ENCODE results near the gene AFF3.
A peak's percentile ranks its signal among the peaks of the same experiment; 100 is the strongest.

The AFF3 gene

DNA sequence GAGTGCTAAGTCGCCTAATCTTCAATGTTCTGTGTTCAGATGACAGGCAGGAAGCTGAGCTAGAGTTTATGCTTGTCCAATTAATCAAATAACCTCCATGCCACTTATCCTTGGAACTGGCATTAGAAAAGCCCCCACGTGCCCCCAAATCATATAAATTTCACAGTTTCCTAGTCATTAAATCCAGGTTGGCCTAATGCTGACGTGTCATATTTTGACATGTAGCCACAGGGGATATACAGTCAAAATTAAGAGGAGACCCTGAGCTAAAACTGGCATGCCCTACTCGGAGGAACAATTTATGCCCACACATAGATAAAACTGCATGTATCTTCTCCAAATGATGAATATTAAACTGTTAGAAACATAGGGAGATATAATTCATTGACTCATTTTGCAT, 101.0 kb downstream of the AFF3 start:
- no peak for DNase-seq (ENCODE audit: low spot score)

DNA sequence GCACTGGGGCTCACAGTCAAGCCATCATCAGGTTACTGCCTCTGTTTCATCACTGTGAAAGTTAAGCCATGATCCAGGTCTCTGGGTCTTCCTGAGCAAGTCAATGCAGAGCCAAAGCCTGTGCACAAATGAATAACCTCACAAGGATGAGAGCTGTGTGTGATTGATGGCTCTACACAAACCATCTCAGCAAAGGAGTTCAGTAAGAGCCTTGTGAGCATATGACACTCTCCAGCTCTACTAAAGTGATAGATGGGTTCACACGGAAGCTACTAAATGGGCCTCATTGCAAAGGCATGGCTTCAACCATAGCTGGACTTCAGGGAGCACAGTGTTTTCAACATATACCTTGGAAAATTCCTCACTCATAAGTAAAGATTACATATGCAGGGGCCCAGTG, 101.5 kb downstream of the AFF3 start:
- DNase-seq (ENCODE audit: low spot score) = no peak

DNA sequence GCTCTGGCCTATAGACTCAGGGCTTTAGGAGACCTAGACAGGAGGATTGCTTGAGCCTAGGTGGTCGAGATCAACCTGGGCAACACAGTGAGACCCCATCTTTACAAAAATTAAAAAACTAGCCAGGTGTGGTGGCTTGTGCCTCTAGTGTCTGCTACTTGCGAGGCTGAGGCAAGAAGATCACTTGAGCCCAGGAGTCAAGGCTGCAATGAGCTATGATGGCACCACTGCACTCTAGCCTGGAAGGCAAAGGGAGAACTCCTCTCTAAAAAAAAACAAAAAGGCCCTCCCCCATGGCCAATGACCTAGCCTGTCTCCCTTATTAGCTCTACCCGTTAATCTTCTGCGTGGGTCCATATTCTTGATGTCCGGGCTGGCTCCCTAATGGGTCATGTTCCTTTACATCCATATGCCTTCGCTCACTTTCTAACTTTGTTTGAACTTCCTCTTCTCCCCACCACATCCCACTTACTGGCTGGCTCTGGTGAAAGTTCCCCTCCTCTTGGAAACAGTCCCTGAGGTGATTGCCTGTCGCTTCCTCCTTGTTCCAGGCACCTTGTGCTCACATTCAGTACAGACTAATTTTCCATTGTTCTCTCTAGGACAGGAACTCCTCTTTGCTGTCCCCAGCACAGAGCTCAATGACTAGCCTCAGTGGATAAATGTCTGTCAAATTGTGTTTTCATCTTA, 103.0 kb downstream of the AFF3 start:
- DNase-seq (ENCODE audit: low spot score) = no peak

DNA sequence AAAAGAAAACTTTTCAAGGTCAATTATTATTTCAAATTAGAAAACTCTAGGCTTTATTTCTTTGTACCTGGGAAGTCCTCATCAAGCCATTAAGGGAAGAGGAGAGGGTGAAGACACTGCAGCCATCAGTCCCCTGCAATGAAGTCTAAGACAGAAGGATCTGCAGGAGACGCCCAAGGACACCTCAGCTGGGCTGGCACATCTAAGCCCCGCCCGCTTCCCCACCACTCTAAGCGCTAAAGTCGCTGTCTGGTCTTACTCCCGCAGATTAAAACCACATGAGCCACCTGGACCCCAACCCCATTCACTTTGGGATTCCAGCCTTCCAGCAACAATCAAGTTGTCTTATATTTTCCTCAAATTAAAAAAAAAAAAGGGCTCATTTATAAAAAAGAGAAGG, 104.4 kb downstream of the AFF3 start:
- no peak for DNase-seq (ENCODE audit: low spot score)

DNA sequence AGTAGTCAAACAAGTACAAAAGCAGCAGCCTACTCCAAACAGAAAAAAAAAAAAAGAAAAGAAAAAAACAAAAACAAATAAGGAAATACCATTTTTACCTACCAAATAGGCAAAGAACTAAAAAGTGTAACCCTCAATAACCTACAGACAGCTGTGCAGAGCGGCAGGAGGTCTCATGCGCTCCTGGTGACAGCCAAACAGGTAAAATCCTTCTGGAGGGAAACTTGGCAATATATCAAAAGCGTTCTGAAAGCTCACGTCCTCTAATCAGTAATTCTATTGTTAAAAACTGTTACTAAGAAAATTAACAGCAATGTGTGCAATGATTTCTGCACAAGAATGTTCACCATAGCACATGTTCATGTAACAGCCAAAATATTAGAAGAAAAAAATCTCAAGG, 105.6 kb downstream of the AFF3 start:
- DNase-seq (ENCODE audit: low spot score) = no peak

DNA sequence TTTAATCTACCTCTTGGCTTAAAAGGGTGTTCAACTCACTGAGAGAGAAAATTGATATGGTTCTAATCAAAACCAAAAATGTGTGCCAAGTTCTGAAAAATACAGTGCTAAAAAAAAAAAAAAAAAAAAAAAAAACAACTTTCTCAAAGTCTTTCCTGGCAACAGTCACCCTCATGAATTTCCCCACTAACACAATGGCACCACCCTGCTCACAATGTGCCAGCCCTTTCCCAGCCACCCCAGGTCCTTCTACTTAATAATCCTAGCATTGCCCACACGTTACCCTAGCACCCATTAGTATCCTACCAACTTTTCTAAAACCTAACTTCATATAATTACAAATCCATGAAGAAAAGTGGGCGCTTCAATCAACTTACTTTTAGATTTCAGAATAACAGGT, 106.4 kb downstream of the AFF3 start:
- DNase-seq (ENCODE audit: low spot score) = no peak

DNA sequence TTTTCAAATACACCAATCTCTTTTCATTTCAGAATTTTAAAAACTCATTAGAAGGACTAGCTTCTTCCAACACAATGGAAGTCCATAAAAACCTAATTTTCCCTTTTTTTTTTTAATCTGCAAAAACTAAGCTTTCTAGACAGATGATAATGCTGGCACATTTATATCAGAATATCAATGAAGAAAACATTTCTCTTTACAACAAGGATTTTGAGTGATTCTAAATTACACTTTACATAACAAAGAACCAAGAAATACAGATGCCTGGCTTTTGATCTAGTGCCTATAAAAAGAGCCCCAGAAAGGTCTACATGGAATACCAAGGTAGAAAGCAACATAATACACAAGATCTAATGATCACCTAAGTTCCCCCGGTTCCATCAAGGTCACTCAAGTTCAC, 108.0 kb downstream of the AFF3 start:
- no peak for DNase-seq (ENCODE audit: low spot score)

DNA sequence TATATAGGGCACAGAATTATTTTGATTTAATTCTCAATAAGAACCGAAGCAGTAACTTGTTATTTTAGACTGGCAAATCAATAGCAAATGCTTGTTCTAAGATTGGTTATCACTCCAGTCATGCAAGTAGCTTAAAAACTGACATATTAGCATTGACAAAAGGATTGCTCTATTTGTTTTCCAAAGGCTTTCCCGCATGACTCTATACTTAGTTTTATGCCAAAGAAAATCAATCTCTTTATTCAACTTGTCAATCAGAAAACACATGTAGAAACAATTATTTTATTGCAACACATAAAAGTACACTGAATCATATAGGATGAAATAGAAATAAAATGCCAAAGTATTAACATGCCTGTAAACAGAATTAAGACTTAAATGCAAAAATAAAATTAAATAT, 108.4 kb downstream of the AFF3 start:
- no peak for DNase-seq (ENCODE audit: low spot score)

DNA sequence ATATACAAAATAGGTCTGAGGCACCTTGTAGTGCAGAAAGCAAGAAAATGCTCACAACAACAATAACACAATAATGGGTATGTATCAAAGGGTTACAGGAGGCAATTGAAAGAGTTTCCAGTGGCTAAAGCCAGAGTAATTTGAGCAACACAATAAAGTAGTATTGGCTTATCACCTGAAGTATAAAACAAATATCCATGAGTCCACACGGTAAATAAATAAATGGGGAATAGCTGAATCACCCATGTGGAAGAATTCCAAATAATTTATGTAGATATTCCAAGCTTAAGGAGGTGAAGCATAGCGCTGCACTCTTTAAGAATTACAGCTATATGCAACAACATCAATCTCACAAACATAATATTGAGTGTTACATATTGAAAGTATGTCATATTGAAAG, 110.8 kb downstream of the AFF3 start:
- no peak for DNase-seq (ENCODE audit: low spot score)

DNA sequence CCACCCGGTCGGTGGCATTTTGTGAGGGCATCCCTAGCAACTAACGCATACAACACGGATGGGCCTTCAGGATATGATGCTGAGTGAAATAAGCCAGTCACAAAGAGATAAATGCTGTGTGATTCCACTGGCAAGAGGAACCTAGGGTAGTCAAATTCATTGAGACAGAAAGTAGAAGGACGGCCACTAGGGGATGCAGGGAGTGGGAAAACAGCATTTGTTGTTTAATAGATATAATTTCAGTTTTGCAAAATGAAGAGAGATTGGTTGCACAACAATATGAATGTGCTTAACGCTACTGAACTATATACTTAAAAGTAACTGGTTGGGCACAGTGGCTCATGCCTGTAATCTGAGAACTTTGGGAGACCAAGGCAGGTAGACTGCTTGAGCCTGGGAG, 112.9 kb downstream of the AFF3 start:
- DNase-seq (ENCODE audit: low spot score) = no peak

DNA sequence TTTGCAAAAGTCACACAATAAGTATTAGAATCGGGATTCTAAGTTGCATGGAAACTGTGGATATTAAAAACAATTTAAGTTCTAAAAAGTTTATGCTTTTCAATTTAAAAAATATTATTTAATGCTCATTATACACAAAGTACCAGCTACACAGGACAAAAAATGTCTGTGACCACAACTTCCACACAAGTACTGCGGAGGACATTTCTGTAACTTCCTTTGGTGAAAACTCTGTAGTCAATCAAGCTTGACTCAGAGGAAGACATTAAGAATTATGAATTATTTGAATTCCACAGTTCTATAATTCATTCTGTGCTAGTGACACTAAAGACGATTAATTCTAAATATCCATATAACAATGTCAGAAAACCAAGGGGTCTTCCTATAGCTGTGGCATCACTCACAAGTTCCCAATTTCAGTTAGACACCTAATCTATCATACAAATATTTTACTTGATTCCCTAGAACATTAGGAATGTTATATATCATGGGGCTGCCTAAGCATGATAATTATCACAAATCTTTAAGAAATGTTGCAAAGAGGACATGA, 120.5 kb downstream of the AFF3 start:
- no peak for DNase-seq (ENCODE audit: low spot score)

DNA sequence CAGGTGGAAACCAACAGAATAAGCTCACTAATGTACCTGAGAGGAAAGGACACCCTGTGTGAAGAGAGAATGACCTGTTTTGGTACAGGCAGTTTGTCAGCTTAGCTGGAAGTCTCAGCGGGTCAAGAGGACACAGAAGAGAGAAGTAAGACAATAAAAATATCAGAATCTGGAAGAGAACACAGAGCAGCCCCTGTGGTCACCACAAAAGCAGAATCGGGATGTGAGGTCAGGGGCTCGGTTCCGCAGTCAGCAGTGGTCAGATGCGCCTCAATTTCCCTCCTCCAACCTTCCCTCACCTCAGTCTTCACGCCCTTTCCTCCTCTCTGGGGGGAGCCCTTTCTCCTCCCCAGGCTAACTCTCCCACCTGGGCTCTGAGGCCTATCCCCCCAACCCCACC, 122.9 kb downstream of the AFF3 start:
- no peak for DNase-seq (ENCODE audit: low spot score)

DNA sequence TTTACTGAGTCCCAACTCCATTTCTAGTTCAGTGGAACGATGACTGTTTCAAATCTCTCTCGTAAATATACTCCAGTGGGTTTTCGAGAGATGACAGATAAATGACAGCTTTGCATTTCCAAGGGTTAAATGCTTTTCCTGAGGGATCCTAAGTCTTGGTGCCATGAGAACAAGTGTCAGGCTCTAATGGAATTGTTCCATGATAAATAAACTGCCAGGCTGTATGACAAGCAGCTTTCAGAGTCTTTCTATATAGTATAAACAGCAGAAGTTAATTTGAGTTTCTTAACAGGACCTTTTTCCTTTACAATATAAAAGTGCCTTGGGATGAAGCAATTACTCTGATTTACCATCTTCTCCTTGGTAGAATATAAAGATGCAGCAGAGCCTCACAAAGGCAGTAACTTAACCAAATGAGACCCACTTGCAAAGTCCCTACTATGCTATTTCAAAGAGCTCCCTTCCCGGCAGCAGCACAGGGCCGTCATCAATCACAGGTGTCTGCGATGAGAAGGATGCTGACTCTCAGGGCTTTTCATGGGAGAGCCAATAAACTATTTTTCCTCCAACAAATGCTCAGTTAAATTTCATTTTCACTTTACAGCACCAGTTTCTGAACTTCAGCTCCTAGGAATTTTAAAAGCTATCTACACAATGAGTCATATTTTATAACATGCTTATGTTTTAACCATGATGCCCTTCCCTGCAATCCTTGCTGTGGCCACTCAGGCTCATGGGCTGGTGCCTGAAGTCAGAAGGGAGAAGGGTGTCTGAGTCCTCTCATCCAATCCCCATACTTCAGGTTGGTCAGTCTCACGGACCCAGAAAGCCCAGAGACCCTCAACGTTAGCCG, 123.8 kb downstream of the AFF3 start:
- DNase-seq (ENCODE audit: low spot score) = peak; percentile 68

DNA sequence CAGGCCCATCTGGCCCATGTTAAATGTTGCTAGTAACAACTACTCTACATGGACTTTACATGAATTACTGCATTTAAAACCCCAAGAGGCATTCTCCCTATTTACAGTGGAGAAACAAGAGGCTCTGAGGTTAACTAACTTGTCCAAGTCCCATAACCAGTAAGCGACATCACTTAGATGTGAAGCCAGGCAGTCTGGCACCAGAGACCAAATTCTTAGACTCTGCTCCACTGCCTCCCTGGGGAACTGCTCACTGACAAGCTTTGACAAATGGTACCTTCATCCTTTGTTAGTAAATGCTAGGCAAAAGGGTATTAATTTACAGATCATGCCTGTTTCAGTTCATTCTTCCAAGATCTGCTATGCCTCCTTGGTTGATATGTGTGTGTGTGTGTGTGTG, 124.8 kb downstream of the AFF3 start:
- no peak for DNase-seq (ENCODE audit: low spot score)

DNA sequence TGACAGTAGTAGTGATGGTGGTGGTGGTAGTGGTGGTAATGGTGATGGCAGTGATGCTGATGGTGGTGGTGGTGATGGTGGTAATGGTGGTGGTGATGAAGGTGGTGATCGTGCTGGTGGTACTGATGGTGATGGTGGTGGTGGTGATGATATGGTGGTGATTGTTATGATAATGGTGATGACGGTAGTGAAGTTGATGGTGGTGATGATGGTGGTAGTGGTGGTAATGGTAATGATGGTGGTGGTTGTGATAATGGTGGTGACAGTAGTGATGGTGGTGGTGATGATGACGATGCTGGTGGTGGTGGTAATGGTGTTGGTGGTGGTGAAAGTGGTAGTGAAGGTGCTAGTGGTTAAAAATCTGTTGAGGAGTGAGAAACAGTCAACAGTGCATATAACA, 125.6 kb downstream of the AFF3 start:
- no peak for DNase-seq (ENCODE audit: low spot score)

DNA sequence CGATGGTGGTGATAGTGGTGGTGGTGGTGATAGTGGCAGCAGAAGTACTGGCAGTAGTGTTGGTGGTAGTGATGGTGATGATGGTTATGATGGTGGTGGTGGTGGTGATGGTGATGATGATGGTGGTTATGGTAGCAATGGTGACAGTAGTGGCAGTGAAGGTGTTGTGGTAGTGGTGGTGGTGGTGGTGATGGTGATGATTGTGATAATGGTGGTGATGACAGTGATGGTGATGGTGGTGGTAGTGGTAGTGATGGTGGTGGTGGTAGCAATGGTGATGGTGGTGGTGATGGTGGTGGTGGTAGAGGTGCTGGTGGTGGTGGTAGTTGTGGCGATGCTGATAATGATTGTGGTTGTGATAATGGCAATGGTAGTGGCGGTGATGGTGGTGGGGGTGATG, 126.5 kb downstream of the AFF3 start:
- DNase-seq (ENCODE audit: low spot score) = no peak

DNA sequence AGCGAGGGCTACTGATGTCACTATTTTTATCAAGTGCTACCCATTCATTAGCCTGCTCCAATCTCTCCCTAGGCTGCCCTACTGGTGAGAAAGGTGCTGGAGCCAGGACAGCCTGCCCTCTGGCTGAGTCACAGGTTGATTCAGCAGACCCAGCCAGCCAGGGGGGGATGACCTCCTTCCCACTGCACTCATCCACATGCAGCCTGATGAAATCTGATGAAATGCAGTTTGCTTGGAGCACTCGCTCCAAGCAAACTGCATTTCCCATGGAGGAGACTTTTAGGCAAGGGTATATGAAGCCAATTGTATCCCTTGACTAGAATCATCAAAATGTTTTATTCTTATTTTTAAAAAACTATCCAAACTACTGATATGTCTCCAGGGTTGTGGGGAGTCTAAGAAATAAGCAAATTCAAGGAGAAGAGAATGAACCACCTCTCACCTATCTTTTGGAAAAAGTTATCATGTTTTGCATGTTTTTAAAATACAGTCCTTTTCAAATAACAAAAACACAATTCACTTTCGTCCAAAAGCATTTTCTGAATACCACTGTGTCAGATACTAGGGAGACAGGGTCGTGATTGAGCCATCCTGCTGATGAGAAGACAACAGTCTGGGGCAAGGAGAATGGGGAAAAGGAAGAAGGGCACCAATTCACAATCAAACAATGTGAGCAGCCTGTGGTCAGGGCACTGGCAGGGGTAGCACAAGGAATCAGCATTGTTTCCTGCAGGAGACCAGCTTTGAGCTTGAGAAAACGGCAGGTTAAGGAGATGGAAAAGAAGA, 128.3 kb downstream of the AFF3 start:
- DNase-seq (ENCODE audit: low spot score) = peak; percentile 86

DNA sequence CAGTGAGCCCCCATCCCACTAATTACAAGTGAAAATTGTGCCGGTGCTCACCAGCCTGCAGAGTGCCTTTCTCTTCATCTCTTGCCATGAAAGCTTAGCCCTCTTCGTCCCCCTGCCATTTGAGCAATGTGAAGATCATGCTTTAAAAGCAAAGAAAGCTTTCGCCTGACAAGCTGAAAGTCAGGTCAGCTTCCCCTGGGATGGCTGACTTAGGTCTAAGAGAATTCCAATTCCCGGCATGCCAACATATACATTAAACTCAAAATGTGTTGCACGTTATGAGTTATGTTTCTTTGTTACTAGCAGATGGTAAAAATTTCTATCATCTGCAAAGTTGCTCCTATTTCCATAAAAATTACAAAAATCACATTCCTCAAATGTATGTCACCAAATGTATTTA, 129.8 kb downstream of the AFF3 start:
- no peak for DNase-seq (ENCODE audit: low spot score)

DNA sequence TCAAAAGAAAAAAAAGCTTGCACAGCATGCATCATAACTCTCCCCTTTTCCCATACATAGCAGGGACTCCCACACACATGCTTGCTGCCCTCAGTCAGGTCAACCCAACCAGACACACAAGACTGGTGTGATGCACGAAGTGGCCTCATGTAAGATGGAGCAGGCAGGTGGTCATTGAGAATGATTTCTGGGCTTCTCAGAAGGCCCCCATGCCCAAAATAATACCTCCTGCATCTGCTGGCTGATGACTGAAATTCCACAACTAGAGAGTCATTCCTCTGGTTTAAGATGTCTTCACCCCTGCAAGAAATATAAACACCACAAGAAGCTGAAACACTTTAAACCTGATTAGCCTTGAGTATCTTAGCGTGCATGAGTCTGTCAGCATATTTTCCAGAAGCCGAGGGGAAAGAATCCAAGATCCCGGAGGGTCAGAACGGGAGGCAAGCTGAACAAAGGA, 131.1 kb downstream of the AFF3 start:
- peak; percentile 73 for DNase-seq (ENCODE audit: low spot score)

DNA sequence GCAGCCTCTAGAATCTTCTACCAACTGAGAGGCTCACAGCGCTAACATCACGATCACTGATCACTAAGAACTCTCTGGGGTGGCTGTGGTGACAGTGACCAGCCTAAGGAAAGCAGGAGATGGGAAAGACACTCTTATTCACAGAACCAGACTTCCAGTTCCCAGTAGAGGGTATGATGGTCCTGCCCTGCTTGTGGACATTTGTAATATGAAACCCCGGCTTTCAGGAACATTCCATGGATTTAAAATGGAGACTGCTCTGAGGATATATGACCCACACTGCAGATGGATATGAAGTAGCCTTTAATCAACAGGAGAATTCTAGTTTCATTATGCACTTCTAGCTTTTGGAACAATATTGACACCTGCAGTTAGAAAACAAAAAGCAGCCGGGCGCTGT, 131.8 kb downstream of the AFF3 start:
- no peak for DNase-seq (ENCODE audit: low spot score)

DNA sequence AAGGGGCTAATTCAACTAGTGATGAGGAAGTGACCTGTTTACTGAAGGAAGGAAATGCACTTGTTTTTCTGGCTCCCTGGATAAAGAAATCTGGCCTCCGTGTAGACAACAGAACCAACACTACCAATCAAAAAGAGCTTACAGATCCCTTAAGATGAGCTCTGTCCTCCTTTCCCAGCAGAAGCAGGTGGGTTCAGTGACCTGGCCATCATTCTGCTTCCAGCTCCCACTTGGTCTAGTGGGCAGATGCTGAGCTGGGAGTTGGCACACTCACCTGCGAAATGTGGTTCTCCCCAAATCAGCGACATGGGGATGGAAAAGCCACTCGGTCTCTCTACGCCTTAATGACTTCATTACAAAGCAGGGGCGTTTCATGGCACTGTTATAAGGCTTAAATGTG, 132.6 kb downstream of the AFF3 start:
- no peak for DNase-seq (ENCODE audit: low spot score)

DNA sequence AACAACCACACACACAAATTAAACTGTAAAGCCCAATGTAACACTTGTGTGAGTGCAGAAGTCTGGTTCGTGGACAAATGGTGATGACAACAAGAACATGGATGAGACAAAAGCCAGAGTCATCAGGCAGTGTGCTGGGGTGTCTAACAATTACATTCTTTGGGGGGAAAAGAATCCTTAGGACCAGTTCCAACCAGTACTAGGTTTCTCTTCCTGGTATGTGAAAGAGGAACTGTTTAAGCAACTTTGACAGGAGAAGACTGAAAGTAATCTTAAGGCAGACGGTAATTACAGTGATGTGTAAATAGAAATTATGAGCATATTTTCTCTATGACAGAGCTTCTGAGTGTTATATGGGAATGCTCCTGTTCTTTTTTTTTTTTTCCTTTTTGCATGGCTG, 133.4 kb downstream of the AFF3 start:
- DNase-seq (ENCODE audit: low spot score) = peak; percentile 46

DNA sequence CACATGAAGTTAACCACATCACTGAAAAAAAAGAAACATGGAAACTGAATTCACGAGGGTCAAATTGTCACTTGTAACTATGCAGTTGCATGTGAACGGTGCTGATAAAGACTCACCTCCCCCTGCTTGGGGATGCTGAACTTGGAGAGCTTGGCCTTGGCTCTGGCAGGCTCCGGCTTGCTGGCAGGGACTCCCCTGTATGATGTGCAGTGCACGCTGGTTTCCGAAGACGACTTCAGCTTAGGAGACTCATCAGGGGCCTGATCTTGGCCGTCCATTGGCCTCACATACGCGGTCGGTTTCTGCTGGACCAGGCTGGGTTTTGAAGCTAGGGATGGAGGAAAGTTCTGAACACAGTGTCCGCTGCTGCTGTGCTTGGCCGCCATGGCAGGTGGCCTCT, 135.9 kb downstream of the AFF3 start:
- no peak for DNase-seq (ENCODE audit: low spot score)

All from hepatic stellate cell (primary cell).